Activated naive CD8-positive, alpha-beta T cell treated with anti-CD3 and anti-CD28 coated beads, Interleukin-2, amount 50 U/mL, for 24 hours (primary cell): ENCODE measurements around the gene HIRA.

Source experiments
- ATAC-seq: fragments of 150-1000 bp; cut with Tn5 transposase; one replicate; pipeline ENCODE4 v1.10.0; 2021
- DNase-seq: peaks from one replicate; pipeline ENCODE4 v3.0.0; 2021
- H3K27ac Mint-ChIP-seq: one replicate; pipeline ENCODE4 v1.8.0; 2021; ENCODE audit warnings: mild to moderate bottlenecking, mixed read lengths
- H3K27me3 Mint-ChIP-seq: one replicate; pipeline ENCODE4 v1.8.0; 2021; ENCODE audit warnings: mixed read lengths
- H3K36me3 Mint-ChIP-seq: one replicate; pipeline ENCODE4 v1.8.0; 2021; ENCODE audit warnings: low read depth, mixed read lengths
- H3K4me1 Mint-ChIP-seq: one replicate; pipeline ENCODE4 v1.8.0; 2021; ENCODE audit warnings: mixed read lengths
- H3K4me3 Mint-ChIP-seq: one replicate; pipeline ENCODE4 v1.8.0; 2021; ENCODE audit warnings: mild to moderate bottlenecking, moderate library complexity, mixed read lengths
- H3K9me3 Mint-ChIP-seq: one replicate; pipeline ENCODE4 v1.8.0; 2021; ENCODE audit warnings: mixed read lengths

The HIRA gene

GRCh38 chr22:19469421-19469820 is 37.9 kb upstream of the HIRA start:
- Mint-ChIP-seq H3K9me3 (no peaks in the 10 kb centered on the region), H3K27me3 (no peaks in the 10 kb centered on the region), H3K4me3 (no peak overlapping the region), H3K36me3 (peaks cover 60% of the 10 kb centered on the region), H3K27ac (no peak overlapping the region), H3K4me1 (no peaks in the 10 kb centered on the region)
- DNase-seq (no peak), ATAC-seq (no peak)

- Mint-ChIP-seq H3K27me3 (no peaks in the 10 kb centered on the region), H3K27ac (no peak overlapping the region), H3K9me3 (no peaks in the 10 kb centered on the region)
Measured at GRCh38 chr22:19467912-19468311, 36.4 kb upstream of the HIRA start.

GRCh38 chr22:19466848-19467752 is 35.6 kb upstream of the HIRA start:
- Mint-ChIP-seq H3K27ac (no peak overlapping the region), H3K27me3 (no peaks in the 10 kb centered on the region), H3K9me3 (no peaks in the 10 kb centered on the region), H3K4me3 (no peak overlapping the region), H3K4me1 (no peaks in the 10 kb centered on the region), H3K36me3 (peaks cover 53% of the 10 kb centered on the region)
- DNase-seq = no peak
- no peak for ATAC-seq

More at GRCh38 chr22:19467912-19468311, 36.4 kb upstream of the HIRA start:
- Mint-ChIP-seq H3K4me1 (no peaks in the 10 kb centered on the region), H3K36me3 (peaks cover 53% of the 10 kb centered on the region), H3K4me3 (no peak overlapping the region)
- DNase-seq (no peak), ATAC-seq (no peak)

GRCh38 chr22:19466126-19466716 is 34.7 kb upstream of the HIRA start:
- H3K36me3 Mint-ChIP-seq = peaks cover 54% of the 10 kb centered on the region

GRCh38 chr22:19464975-19465374 is 33.4 kb upstream of the HIRA start:
- H3K9me3 Mint-ChIP-seq = no peaks in the 10 kb centered on the region
- no peak for ATAC-seq
- H3K4me1 Mint-ChIP-seq = no peaks in the 10 kb centered on the region
- H3K27ac Mint-ChIP-seq = no peak overlapping the region
- no peaks in the 10 kb centered on the region for H3K27me3 Mint-ChIP-seq
- H3K36me3 Mint-ChIP-seq = peaks cover 54% of the 10 kb centered on the region
- no peak for DNase-seq
- no peak overlapping the region for H3K4me3 Mint-ChIP-seq

More at GRCh38 chr22:19466126-19466716, 34.7 kb upstream of the HIRA start:
- no peaks in the 10 kb centered on the region for H3K27me3 Mint-ChIP-seq
- H3K4me3 Mint-ChIP-seq = no peak overlapping the region
- H3K27ac Mint-ChIP-seq = no peak overlapping the region
- no peaks in the 10 kb centered on the region for H3K9me3 Mint-ChIP-seq
- ATAC-seq (no peak), DNase-seq (no peak)
- no peaks in the 10 kb centered on the region for H3K4me1 Mint-ChIP-seq

GRCh38 chr22:19464546-19464945 is 33.0 kb upstream of the HIRA start:
- no peaks in the 10 kb centered on the region for H3K27me3 Mint-ChIP-seq
- H3K4me1 Mint-ChIP-seq = no peaks in the 10 kb centered on the region
- H3K9me3 Mint-ChIP-seq = no peaks in the 10 kb centered on the region
- H3K27ac Mint-ChIP-seq = no peak overlapping the region
- DNase-seq = no peak
- peaks cover 53% of the 10 kb centered on the region for H3K36me3 Mint-ChIP-seq
- ATAC-seq = no peak
- H3K4me3 Mint-ChIP-seq = no peak overlapping the region

GRCh38 chr22:19463491-19464469 is 32.2 kb upstream of the HIRA start:
- no peak for DNase-seq
- no peak for ATAC-seq
- H3K27ac Mint-ChIP-seq = no peak overlapping the region
- peaks cover 50% of the 10 kb centered on the region for H3K36me3 Mint-ChIP-seq
- no peaks in the 10 kb centered on the region for H3K9me3 Mint-ChIP-seq
- no peaks in the 10 kb centered on the region for H3K4me1 Mint-ChIP-seq
- H3K27me3 Mint-ChIP-seq = no peaks in the 10 kb centered on the region
- no peak overlapping the region for H3K4me3 Mint-ChIP-seq

GRCh38 chr22:19463008-19463407 is 31.5 kb upstream of the HIRA start:
- no peaks in the 10 kb centered on the region for H3K27me3 Mint-ChIP-seq
- no peak overlapping the region for H3K4me3 Mint-ChIP-seq
- no peaks in the 10 kb centered on the region for H3K9me3 Mint-ChIP-seq
- no peak for ATAC-seq
- peaks cover 45% of the 10 kb centered on the region for H3K36me3 Mint-ChIP-seq
- no peak overlapping the region for H3K27ac Mint-ChIP-seq
- DNase-seq = no peak
- H3K4me1 Mint-ChIP-seq = no peaks in the 10 kb centered on the region

GRCh38 chr22:19461506-19461905 is 30.0 kb upstream of the HIRA start:
- Mint-ChIP-seq H3K4me1 (no peaks in the 10 kb centered on the region), H3K27me3 (no peaks in the 10 kb centered on the region), H3K4me3 (no peak overlapping the region), H3K36me3 (peaks cover 44% of the 10 kb centered on the region), H3K27ac (no peak overlapping the region), H3K9me3 (no peaks in the 10 kb centered on the region)
- DNase-seq (no peak), ATAC-seq (no peak)

GRCh38 chr22:19460036-19460435 is 28.5 kb upstream of the HIRA start:
- DNase-seq = no peak

GRCh38 chr22:19457828-19458428 is 26.4 kb upstream of the HIRA start:
- H3K27ac Mint-ChIP-seq = no peak overlapping the region
- H3K4me1 Mint-ChIP-seq = peaks cover 3% of the 10 kb centered on the region
- ATAC-seq (no peak), DNase-seq (no peak)
- no peak overlapping the region for H3K4me3 Mint-ChIP-seq
- H3K9me3 Mint-ChIP-seq = no peaks in the 10 kb centered on the region
- H3K27me3 Mint-ChIP-seq = no peaks in the 10 kb centered on the region
- peaks cover 56% of the 10 kb centered on the region for H3K36me3 Mint-ChIP-seq

More at GRCh38 chr22:19460036-19460435, 28.5 kb upstream of the HIRA start:
- Mint-ChIP-seq H3K27me3 (no peaks in the 10 kb centered on the region), H3K4me1 (no peaks in the 10 kb centered on the region), H3K9me3 (no peaks in the 10 kb centered on the region), H3K27ac (no peak overlapping the region), H3K4me3 (no peak overlapping the region), H3K36me3 (peaks cover 42% of the 10 kb centered on the region)
- ATAC-seq = no peak

- Mint-ChIP-seq H3K27me3 (no peaks in the 10 kb centered on the region), H3K4me3 (no peak overlapping the region), H3K27ac (no peak overlapping the region), H3K4me1 (peaks cover 3% of the 10 kb centered on the region), H3K36me3 (peaks cover 53% of the 10 kb centered on the region), H3K9me3 (no peaks in the 10 kb centered on the region)
- DNase-seq = no peak
- ATAC-seq = no peak
Measured at GRCh38 chr22:19456541-19456940, 25.0 kb upstream of the HIRA start.

GRCh38 chr22:19455585-19456370 is 24.2 kb upstream of the HIRA start:
- Mint-ChIP-seq H3K27me3 (no peaks in the 10 kb centered on the region), H3K36me3 (peaks cover 50% of the 10 kb centered on the region), H3K4me3 (no peak overlapping the region), H3K27ac (no peak overlapping the region), H3K4me1 (peaks cover 3% of the 10 kb centered on the region), H3K9me3 (no peaks in the 10 kb centered on the region)
- ATAC-seq = no peak
- no peak for DNase-seq
